Right lobe of liver (tissue), 6 donors: Measurements from ENCODE around the gene COMT. TPM values are rescaled to one million over a fixed set of nuclear protein-coding genes. Genes with fewer than 3 reads are reported as not detected.
A peak's percentile ranks its signal among the peaks of the same experiment; 100 is the strongest.

Experiments
- ATAC-seq, 4 donors: fragments of 200-7000 bp; cut with Tn5 transposase; one replicate each; pipeline ENCODE4 v1.9.1; 2020; ENCODE audit warnings: mild to moderate bottlenecking in 4 of 4, moderate library complexity in 4 of 4
- DNase-seq, 3 donors: peaks; one replicate each; pipeline ENCODE4 v3.0.0-alpha.2; 2020
- H3K27ac ChIP-seq, 3 donors: fragments of 200-600 bp; one replicate each; pipeline ENCODE4 v1.8.0; 2022
- H3K27me3 ChIP-seq, 2 donors: fragments of 200-600 bp; one replicate each; pipeline ENCODE4 v1.8.0; 2022
- H3K36me3 ChIP-seq, 4 donors: fragments of 200-600 bp; sonication (generic) in 1 of 4; one replicate each; pipeline versions ENCODE4 v1.5.1 to v1.8.0; 2017 to 2022; ENCODE audit warnings: control low read depth in 1 of 4
- H3K4me1 ChIP-seq, 4 donors: fragments of 200-600 bp; sonication (generic) in 1 of 4; one replicate each; pipeline versions ENCODE4 v1.5.1 to v1.8.0; 2017 to 2022; ENCODE audit warnings: control low read depth in 1 of 4
- H3K4me3 ChIP-seq, 3 donors: fragments of 200-600 bp; one replicate each; pipeline ENCODE4 v1.8.0; 2022
- H3K9me3 ChIP-seq, 4 donors: fragments of 200-600 bp; sonication (generic) in 1 of 4; one replicate each; pipeline versions ENCODE4 v1.5.1 to v1.8.0; 2017 to 2022; ENCODE audit warnings: control low read depth in 1 of 4
- CTCF ChIP-seq, 4 donors: fragments of 200-600 bp in 3 of 4; fragments of 450-650 bp in 1 of 4; IDR thresholded peaks; one replicate each; pipeline versions ENCODE4 v1.5.1 to v1.8.0; 2016 to 2022; ENCODE audit warnings: antibody characterized with exemption in 4 of 4, mild to moderate bottlenecking in 2 of 4
- POLR2A ChIP-seq: fragments of 450-650 bp; IDR thresholded peaks from one replicate; pipeline ENCODE4 v1.6.1; 2017; ENCODE audit warnings: antibody characterized with exemption, mild to moderate bottlenecking
- WGBS: methylation state at CpG from one replicate; pipeline ENCODE4 v1.1.6; 2018; ENCODE audit warnings: low coverage, low lambda C conversion rate; ENCODE audit not compliant: insufficient coverage; ENCODE audit errors: missing lambda C conversion rate; 5-methylcytosine and 5-hydroxymethylcytosine counted together
- intact Hi-C, 2 donors: fragments of 100-400 bp; cut with DNase I; formaldehyde crosslinking; loops; one replicate each; pipeline versions ENCODE4 v1.11.2 to v1.14.1; 2022
- total RNA-seq, 6 experiments: library from RNA; depleted of rRNA in 2 of 6; stranded (reverse); fragments of >200 nt in 2 of 6; fragmentation: NEBNext Ultra II Directional in 3 of 6; extraction: Animal tissue kit (Norgen Biotek cat#: 25700) in 3 of 6; gene quantifications; one replicate each; pipeline versions ENCODE4 v1.1.0 to v1.2.4, GENCODE V29; 2016 to 2023
- donor health status: DM: no; HTN: yes; CAD: no.
- donor health status: DM: no; HTN: no; CAD: no.
- donor health status: DM: no; HTN: no; CAD: no.
- donor health status: DM: no; HTN: yes; CAD: no.
- donor health status: DM: no; HTN: yes; CAD: no.

The COMT gene
- total RNA-seq, 6 experiments from 2014 or later, result 144 to 270 (median 200) TPM

GRCh38 chr22:19965771-19966709 lies 24.5 kb downstream of the COMT start:
- 67% methylated on average over 3 of the region's 10 CpGs for WGBS
- ATAC-seq, result no peak
- Histone ChIP-seq H3K4me1 (peaks cover under 1 to 56% (median 27%) of the 10 kb centered on the region in 4 donors), H3K4me3 (no peak overlapping the region), H3K9me3 (no peaks in the 10 kb centered on the region), H3K27me3 (no peaks in the 10 kb centered on the region), H3K27ac (no peak overlapping the region), H3K36me3 (peaks cover 0 to 22% (median 4%) of the 10 kb centered on the region in 4 donors)
- TF ChIP-seq CTCF (IDR thresholded peaks at IDR 0.05), result peak in 2 of 4 donors; percentile 10 to 14
- no peak for TF ChIP-seq POLR2A
- DNase-seq, result no peak
- intact Hi-C loops, result loop anchor here in 1 of 2 donors (10.0 kb wide), 1 partner anchor 129 kb away; no protein-coding TSS in a partner anchor

GRCh38 chr22:19966908-19967750 lies 25.6 kb downstream of the COMT start:
- 54% methylated on average over 12 of the region's 20 CpGs for WGBS
- intact Hi-C loops, result loop anchor here in 1 of 2 donors (10.0 kb wide), 1 partner anchor 128 kb away; no protein-coding TSS in a partner anchor

GRCh38 chr22:19967850-19968449 lies 26.4 kb downstream of the COMT start:
- peaks cover 0 to 60% (median 26%) of the 10 kb centered on the region in 4 donors for H3K4me1 ChIP-seq
- ATAC-seq (no peak), DNase-seq (no peak)
- no CpG with 5 or more reads among the region's 7 CpGs for WGBS
- H3K9me3 ChIP-seq, result no peaks in the 10 kb centered on the region
- intact Hi-C loops, result loop anchor here in 1 of 2 donors (10.0 kb wide), 1 partner anchor 127 kb away; no protein-coding TSS in a partner anchor
- peaks cover 0 to 22% (median 4%) of the 10 kb centered on the region in 4 donors for H3K36me3 ChIP-seq
- TF ChIP-seq CTCF (IDR thresholded peaks at IDR 0.05) (no peak), POLR2A (no peak)
- no peaks in the 10 kb centered on the region for H3K27me3 ChIP-seq
- no peak overlapping the region for H3K4me3 ChIP-seq
- H3K27ac ChIP-seq, result peak overlapping the region in 1 of 3 donors; percentile 94

More at GRCh38 chr22:19966908-19967750, 25.6 kb downstream of the COMT start:
- DNase-seq (no peak), ATAC-seq (no peak)
- Histone ChIP-seq H3K36me3 (peaks cover 0 to 22% (median 4%) of the 10 kb centered on the region in 4 donors), H3K27me3 (no peaks in the 10 kb centered on the region), H3K9me3 (no peaks in the 10 kb centered on the region), H3K4me1 (peaks cover 0 to 56% (median 25%) of the 10 kb centered on the region in 4 donors), H3K4me3 (no peak overlapping the region), H3K27ac (no peak overlapping the region)
- TF ChIP-seq POLR2A, result no peak
- TF ChIP-seq CTCF (IDR thresholded peaks at IDR 0.05), result no peak

- 21% methylated on average over 10 of the region's 18 CpGs for WGBS
- no peaks in the 10 kb centered on the region for H3K27me3 ChIP-seq
- H3K9me3 ChIP-seq, result no peaks in the 10 kb centered on the region
- peak; percentile 65 to 79 (median 79) for DNase-seq
- intact Hi-C loops, result loop anchor here in 1 of 2 donors (10.0 kb wide), 1 partner anchor 126 kb away; no protein-coding TSS in a partner anchor
- H3K4me3 ChIP-seq, result no peak overlapping the region
- peaks cover 0 to 26% (median 4%) of the 10 kb centered on the region in 4 donors for H3K36me3 ChIP-seq
- TF ChIP-seq POLR2A (peak; percentile 43), CTCF (IDR thresholded peaks at IDR 0.05) (no peak)
- H3K27ac ChIP-seq, result peak overlapping the region in 2 of 3 donors; percentile 94 to 96
- H3K4me1 ChIP-seq, result peaks cover 0 to 57% (median 24%) of the 10 kb centered on the region in 4 donors
- peak; percentile 2 to 51 (median 13) for ATAC-seq
Measured at GRCh38 chr22:19968450-19968891, 26.9 kb downstream of the COMT start.
